ENCODE results near the gene LRRC45. TPM values are rescaled to one million over a fixed set of nuclear protein-coding genes. Genes with fewer than 3 reads are reported as not detected.
"Not testable (repeated sequence)": the region's sequence is repeated elsewhere in the genome, so short reads cannot be mapped to it uniquely, and the experiment has no call there.

The LRRC45 gene
- total RNA-seq, 2 donors from 2014 or later = 16.6 to 60.0 TPM

DNA sequence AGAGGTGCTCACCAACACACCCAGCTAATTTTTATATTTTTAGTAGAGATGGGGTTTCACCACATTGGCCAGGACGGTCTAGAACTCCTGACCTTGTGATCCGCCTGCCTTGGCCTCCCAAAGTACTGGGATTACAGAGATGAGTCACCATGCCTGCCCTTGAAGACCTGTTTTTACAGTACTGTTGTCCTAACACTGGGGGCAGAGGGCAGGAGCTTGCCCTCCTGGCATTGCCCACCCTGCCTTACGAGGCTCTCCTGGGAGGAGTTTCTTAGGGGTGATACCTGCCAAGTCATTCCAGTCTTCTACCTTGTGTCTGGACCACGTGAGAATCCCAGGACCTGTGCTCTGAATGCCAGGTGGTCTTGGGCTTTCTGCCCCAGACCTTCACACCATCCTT lies 43.0 kb upstream of the LRRC45 start:
- H3K36me3 ChIP-seq = no peaks in the 10 kb centered on the region
- TF ChIP-seq, protein P1, sequence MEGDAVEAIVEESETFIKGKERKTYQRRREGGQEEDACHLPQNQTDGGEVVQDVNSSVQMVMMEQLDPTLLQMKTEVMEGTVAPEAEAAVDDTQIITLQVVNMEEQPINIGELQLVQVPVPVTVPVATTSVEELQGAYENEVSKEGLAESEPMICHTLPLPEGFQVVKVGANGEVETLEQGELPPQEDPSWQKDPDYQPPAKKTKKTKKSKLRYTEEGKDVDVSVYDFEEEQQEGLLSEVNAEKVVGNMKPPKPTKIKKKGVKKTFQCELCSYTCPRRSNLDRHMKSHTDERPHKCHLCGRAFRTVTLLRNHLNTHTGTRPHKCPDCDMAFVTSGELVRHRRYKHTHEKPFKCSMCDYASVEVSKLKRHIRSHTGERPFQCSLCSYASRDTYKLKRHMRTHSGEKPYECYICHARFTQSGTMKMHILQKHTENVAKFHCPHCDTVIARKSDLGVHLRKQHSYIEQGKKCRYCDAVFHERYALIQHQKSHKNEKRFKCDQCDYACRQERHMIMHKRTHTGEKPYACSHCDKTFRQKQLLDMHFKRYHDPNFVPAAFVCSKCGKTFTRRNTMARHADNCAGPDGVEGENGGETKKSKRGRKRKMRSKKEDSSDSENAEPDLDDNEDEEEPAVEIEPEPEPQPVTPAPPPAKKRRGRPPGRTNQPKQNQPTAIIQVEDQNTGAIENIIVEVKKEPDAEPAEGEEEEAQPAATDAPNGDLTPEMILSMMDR (IDR thresholded peaks at IDR 0.05) = no peak
- no peaks in the 10 kb centered on the region for H3K27me3 ChIP-seq
- H3K4me1 ChIP-seq = no peaks in the 10 kb centered on the region
- H3K9ac ChIP-seq (ENCODE audit: low read depth in 2 of 2, low read length in 2 of 2) = no peak overlapping the region
- no peaks in the 10 kb centered on the region for H3K9me3 ChIP-seq
- H3K4me3 ChIP-seq = no peak overlapping the region
- intact Hi-C loops (cut with DNase I) = no loop called here
- DNase-seq = no peak
- H3K27ac ChIP-seq = no peak overlapping the region

DNA sequence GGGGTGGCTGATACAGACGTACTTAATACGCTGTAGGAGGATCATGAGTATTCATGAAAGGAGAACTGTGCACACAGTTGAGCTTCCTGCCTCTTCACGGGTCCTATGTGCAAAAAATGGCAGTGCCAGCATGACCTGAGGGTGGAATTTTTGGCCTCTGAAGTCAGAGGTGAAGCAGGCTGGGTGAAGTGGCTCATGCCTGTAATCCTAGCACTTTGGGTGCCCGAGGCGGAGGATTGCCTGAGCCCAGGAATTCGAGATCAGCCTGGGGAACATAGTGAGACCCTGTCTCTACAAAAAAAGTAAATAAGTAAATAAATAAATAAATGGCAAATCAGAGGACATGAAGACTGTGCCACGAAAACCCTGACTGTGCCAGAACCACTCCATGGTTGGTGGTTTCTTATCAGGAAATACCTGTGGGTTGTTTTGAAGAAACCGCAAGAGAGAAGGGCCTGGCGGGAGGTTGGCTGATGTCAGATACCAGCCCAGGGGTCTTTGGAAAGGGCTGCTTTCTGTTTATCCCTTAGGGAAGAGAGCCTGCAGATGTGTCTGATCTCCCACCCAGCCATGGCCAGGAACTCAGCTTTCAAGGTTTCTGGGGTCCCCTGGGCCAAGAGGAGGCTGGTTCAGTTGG lies 42.3 kb upstream of the LRRC45 start:
- DNase-seq = no peak
- intact Hi-C loops (cut with DNase I) = no loop called here
- no peak overlapping the region for H3K4me3 ChIP-seq
- no peaks in the 10 kb centered on the region for H3K4me1 ChIP-seq
- H3K27ac ChIP-seq = no peak overlapping the region
- H3K36me3 ChIP-seq = peaks cover under 1% of the 10 kb centered on the region
- TF ChIP-seq, protein P1 (IDR thresholded peaks at IDR 0.05) = no peak
- H3K9me3 ChIP-seq = no peaks in the 10 kb centered on the region
- H3K27me3 ChIP-seq = no peaks in the 10 kb centered on the region
- no peak overlapping the region for H3K9ac ChIP-seq (ENCODE audit: low read depth in 2 of 2, low read length in 2 of 2)

DNA sequence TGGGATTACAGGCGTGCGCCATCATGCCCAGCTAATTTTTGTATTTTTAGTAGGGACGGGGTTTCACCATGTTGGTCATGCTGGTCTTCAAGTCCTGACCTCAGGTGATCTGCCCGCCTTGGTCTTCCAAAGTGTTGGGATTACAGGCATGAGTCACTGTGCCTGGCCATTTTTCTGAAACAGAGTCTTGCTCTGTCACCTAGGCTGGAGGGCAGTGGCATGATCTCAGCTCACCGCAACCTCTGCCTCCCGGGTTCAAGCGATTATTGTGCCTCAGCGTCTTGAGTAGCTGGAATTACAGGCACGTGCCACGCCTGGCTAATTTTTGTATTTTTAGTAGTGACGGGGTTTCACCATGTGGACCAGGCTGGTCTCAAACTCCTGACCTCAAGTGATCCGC lies 41.6 kb upstream of the LRRC45 start:
- intact Hi-C loops (cut with DNase I); H3K36me3 ChIP-seq; H3K27me3 ChIP-seq; H3K27ac ChIP-seq; H3K9me3 ChIP-seq; H3K4me1 ChIP-seq; H3K4me3 ChIP-seq; DNase-seq; H3K9ac ChIP-seq (ENCODE audit: low read depth in 2 of 2, low read length in 2 of 2): not testable (repeated sequence)

DNA sequence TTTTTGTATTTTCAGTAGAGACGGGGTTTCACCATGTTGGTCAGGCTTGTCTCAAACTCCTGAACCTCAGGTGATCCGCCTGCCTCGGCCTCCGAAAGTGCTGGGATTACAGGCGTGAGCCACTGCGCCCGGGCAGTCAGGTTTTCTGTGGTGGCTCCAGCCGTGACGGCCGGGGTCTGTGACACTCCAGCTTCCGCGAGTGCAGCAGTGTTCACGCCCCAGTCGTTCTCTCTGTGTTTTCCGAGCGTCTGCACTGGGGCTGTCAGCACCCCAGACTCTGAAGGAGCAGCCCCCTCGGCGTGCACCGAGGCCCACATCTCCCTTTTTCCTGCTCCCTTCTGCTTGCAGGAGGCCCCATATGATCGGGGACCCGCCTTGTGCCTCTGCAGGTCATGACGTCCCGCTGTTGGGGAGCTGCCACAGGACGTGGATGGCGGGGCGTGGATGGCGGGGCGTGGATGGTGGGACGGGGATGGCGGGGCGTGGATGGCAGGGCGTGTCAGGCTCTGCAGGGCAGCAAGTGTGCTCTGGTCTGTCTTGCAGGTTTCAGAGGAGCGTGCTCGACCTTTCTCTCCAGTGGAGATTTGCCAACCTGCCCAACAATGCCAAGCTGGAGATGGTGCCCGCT lies 40.0 kb upstream of the LRRC45 start:
- Histone ChIP-seq H3K4me1 (no peaks in the 10 kb centered on the region), H3K36me3 (peaks cover 6% of the 10 kb centered on the region)

DNA sequence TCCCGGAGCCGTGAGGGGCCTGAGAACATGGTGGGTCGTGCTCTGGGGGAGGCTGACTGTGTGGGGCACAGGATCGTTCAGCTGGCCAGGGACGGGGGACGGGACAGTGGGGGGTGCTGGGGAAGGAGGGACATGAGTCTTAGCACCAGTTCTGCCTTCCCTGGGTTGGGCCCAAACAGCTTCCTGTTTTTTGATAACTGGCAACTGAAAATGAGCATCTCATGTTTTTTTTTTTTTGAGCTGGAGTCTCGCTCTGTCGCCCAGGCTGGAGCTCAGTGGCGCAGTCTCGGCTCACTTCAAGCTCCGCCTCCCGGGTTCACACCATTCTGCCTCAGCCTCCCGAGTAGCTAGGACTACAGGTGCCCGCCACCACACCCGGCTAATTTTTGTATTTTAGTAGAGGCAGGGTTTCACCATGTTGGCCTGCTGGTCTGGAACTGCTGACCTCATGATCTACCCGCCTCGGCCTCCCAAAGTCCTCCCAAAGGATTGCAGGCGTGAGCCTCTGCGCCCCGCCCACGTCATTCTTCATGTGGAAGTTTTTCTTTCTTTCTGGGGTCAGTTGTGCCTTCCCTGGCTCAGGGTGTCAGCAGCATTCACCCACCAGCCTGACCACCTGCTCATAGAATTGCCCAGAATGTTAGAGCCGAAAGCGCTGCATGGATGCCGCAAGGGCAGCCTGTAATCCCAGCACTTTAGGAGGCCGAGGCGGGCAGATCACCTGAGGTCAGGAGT lies 39.3 kb upstream of the LRRC45 start:
- Histone ChIP-seq H3K9me3 (no peaks in the 10 kb centered on the region), H3K36me3 (peaks cover 6% of the 10 kb centered on the region), H3K9ac (ENCODE audit: low read depth in 2 of 2, low read length in 2 of 2) (no peak overlapping the region), H3K27ac (no peak overlapping the region), H3K4me3 (no peak overlapping the region), H3K4me1 (no peaks in the 10 kb centered on the region), H3K27me3 (no peaks in the 10 kb centered on the region)
- TF ChIP-seq, protein P1 (IDR thresholded peaks at IDR 0.05) = no peak
- intact Hi-C loops (cut with DNase I) = no loop called here
- no peak for DNase-seq

More for the DNA sequence above, 40.0 kb upstream of the LRRC45 start:
- DNase-seq = no peak
- Histone ChIP-seq H3K9me3 (no peaks in the 10 kb centered on the region), H3K27ac (no peak overlapping the region), H3K4me3 (no peak overlapping the region), H3K27me3 (no peaks in the 10 kb centered on the region), H3K9ac (ENCODE audit: low read depth in 2 of 2, low read length in 2 of 2) (no peak overlapping the region)
- TF ChIP-seq, protein P1 (IDR thresholded peaks at IDR 0.05) = no peak
- intact Hi-C loops (cut with DNase I) = no loop called here
